Measurements from ENCODE around the gene TRAPPC12.
"Not testable (repeated sequence)": the region's sequence is repeated elsewhere in the genome, so short reads cannot be mapped to it uniquely, and the experiment has no call there.

Gene TRAPPC12

DNA sequence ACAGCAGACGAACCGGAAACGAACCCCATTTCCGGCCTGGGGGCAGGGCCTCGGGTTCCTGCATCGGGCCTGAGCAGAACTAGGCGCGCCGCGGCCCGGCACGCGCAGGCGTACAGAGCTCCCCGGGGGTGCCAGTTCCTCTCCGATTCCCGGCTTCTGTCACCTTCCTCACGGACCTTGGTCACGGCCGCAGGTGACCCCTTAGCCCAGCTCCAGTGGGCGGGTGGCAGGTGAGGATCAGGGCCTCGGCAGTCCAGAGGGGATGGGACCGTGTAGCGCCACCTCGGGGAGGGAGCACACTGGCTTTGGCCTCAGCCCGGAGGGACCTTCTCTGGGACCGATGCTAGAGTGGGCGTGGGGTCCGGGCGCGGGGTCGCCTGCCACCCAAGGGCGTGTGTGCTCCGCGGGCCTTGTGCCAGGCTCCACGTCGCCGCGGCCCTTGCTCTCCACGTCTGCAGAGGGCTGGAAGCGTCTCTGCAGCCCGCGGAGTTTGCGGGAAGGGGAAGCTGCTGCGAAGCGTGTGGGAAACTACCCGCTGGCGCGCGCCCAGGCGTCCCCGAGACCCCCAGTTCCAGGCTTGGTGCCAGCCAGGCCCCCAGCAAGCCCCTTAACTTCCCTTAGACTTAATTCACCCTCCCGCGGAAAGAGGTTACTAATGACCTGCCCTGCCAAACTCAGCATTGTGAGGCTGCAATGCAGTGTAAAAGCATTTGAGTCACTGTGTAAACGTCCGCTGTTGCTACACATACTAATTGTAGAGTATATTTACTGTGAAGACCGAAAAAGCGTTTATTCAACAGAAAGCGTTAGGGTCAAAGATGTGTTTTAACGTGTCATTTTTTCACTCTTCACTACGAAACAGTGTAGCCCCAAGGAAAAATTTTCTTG is at the start of gene TRAPPC12:
Gene TRAPPC12, plus strand, starts transcription at position 48 of the 888 bp plus-strand sequence. CDS start 7,930 bp downstream, outside the sequence.
- peak; percentile 95 for DNase-seq

DNA sequence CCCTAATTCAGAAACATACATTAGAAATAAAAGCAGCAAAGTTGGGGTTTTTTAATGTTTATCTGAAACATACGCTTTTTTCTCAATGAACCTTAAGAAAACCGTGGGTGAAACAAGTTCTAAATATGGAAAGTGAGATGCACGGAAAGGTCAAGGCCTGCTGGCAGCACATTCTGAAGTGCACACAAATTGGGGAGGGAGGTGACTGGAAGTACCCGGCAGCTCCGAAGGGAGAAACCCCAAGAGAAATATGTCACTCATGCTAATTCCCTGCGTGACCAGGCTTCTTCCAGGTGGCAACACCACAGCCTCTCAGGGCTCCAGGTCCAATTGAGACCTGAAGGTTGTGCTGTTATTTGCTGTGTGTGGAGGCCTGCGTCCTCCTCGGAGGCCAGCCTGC is 47.4 kb upstream of the TRAPPC12 start:
- DNase-seq = no peak

DNA sequence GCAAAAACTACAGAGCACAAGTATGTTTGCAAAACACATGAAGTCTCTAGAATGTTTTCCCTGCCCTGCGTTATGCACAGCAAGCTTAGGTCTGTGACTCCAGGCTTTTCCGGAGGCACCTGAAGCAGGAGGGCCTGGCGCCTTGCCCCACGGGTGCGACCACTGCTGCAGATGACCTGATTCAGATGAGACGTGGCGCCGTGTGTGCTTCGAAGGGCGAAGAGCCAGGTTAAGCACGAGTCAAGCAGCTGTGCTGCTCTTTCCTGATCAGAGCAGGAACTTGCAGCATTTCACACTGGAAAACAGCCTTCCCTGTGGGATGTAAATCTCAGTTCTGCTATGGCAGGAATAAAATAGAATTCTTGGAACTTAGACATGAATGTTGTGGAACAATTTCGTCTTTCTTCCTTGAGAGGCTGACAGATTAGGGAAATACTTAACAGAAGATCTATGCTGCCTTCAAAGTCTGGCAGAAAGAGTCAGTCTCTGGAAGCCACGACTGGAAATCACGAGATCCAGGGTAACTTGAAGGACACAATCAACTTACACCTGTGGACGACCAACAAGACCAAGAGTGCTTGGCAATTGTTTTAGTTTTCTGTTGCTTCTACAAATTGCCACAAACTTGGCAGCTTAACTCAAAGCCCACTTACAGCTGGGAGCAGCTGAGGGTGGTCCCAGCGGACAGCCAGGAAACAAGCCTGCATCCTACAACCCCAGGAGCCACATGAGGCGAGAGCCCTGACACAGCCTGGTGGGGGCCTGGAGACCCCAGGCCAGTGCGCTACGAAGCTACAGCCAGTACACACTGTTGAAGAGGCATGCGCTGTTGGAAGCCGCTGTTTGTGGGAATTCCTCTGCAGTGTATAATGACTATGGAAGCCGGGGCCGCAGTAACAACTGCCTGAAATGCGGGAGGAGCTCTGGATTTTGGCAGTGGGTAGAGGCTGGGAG is 44.8 kb upstream of the TRAPPC12 start:
- no peak for DNase-seq

DNA sequence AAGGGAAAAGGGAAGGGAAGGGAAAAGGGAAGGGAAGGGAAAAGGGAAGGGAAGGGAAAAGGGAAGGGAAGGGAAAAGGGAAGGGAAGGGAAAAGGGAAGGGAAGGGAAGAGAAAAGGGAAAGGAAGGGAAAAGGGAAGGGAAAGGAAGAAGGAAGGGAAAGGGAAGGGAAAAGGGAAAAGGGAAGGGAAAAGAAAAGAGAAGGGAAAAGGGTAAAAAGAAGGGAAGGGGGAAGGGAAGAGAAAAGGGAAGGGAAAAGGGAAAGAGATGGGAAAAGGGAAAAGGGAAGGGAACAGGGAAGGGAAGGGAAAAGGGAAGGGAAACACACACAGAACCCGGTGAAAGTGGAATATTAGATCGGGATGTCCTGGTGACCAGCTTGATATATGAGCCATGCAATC is 42.6 kb upstream of the TRAPPC12 start:
- no peak for DNase-seq

DNA sequence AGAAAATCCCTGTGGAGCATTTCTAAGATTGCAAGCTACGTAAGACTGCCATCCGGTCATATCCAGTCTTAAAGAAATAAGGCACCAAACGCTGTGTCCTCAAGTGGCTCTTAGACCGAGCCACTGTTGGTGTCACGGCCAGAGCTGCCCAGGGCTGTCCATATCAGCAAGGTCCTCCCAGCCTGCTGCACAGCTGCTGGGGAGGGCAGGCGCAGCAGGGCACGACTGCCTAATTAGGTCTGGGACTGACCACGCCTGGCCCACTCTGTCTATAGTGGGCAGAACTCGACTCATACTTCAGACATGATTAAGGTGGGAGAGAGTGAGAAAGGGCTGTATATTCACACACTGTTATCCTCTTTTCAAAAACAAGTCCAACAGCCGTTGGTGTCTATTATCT is 41.2 kb upstream of the TRAPPC12 start:
- DNase-seq = no peak

DNA sequence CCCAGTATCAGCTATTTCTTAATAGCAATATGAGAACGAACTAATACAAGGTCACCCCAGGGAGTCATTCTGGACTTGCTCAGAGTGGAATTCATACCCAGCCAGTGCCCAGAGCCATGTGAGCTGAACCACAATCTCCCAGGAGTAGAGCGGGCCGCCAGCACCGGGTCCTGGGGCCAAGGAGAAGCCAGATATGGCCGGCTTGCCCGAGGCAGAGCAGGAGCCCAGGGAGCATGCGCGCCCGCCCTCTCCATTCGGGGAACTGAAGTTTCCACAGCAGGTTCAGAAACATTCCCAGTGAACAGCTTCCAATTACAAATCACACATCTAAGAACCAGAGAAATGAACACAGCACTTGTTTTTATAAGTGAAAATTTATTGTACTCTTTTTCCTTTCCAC is 39.4 kb upstream of the TRAPPC12 start:
- no peak for DNase-seq

DNA sequence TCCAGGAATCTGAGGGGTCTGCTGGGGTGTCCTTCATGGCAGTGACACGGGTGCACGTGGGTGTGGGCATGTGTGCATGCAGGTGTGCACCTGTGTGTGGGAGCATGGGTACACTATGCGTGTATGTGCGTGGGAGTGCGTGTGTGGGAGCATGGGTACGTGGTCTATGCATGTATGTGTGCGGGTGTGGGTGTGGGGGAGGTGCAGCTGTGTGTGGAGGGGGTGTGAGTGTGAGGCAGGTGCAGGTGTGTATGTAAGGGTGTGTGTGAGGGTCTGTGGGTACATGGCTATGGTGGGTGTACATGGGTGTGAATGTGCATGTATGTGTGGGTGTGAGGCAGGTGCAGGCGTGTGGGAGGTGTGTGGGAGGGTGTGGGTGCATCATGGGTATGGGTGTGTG is 38.2 kb upstream of the TRAPPC12 start:
- no peak for DNase-seq

DNA sequence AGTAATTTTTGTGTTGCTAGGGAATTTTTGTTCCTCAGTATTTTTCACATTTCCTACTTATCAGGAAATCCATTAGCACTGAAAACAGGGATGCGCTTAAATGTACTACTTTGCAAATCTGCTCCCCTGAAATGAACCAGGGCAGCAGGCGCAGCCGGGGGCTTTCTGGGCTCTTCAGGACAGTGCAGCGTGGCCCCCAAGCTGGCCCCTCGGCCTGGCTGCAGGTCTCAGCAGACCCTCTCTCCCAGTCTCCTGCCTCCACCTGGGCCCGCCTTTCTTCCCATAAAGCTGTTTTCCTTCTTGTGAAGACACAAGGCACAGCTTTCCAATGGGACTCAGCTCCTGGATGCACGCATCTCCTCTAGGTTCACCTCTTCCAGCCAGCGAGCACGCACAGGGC is 37.2 kb upstream of the TRAPPC12 start:
- DNase-seq = no peak

DNA sequence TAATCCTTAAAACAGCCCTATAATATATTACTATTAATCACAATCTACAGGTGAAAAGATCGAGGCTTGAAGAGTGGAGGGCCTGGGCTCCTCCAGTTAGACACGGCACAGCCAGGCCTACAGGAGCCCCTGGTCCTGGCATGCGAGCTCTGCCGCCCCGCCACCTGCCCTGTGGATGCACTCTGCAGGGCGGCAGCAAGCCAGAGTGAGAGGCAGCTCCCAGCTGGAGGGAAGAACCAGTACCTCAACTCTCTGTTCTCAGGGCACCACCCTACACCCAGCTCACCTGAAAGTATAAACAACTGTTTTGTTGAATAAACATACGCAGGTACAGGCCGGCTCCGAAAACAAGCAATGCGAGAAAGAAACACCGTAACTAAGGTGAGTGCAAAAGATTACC is 36.5 kb upstream of the TRAPPC12 start:
- DNase-seq = no peak

DNA sequence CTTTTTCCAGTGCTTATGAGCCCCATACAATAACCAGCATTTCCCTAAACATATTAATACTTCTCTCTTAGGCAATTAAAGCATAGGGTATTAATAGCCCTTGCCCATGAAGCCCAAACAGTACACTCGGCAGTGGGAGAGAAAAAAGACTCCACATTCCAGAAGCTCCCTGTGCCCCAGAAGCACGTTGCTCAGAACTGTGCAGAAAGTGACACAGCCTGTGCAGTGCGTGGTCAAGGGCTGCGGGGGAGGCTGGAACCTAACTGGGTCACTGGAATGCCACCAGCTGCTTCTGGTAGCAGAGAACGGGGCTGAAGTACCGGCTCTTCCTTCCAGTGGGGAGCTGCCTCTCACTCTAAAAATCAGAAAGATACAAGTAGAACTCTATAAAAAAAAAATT is 34.6 kb upstream of the TRAPPC12 start:
- no peak for DNase-seq

DNA sequence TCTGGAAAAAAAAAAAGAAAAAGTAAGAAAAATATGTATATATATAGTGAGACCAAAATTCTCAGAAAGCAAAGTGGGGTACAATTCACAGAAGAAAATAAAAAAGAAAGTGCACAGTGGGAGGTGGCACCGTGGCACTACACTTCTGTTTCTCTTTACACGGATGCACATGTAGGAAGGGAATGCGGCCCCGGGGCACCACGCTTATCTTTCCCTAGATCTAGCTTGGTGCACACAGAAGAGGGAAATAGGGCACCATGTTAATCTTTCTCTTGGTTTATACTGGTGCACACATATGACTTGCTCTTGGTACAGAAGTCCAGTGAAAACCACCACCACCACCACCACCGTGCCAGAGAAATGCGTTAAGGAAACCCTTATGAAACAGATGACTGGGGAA is 33.9 kb upstream of the TRAPPC12 start:
- no peak for DNase-seq

DNA sequence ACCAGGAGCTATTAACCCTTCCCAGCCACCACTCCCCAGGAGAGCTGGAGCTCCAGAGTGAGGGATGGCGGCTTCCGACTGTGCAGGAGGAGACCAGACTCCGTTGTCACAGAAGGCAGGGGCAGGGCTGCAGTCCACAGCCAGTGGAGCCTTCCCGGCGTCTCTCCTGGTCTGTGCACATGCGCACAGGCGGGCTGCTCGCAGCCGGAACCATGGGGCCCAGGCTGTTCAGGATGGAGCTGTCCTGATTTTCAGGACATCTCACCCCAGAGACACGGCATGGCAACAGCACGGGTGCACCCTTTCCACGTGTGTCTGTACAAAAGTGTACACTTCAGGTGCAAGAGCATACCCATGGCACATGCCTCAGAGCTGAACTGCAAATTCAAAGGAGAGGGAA is 30.7 kb upstream of the TRAPPC12 start:
- DNase-seq = no peak

DNA sequence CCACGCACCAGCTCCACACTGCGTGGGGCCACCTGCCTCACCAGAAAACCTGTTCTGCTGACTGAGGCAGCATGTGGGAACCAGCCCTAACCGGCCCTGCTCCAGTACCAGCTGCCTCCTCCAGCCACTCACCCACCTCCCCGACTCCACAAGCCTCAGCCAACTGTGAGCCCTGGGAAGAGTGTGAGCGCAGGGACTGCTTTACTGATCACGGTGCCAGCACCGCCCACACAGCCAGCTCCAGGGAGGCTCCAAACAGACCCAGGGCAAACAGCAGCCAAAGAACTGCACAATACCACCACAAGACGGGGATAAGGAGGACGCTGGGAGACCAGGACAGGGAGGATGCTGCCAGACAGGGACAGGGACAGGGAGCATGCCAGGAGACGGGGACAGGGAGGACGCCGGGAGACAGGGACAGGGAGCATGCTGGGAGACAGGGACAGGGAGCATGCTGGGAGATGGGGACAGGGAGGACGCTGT is 30.2 kb upstream of the TRAPPC12 start:
- peak; percentile 59 for DNase-seq

DNA sequence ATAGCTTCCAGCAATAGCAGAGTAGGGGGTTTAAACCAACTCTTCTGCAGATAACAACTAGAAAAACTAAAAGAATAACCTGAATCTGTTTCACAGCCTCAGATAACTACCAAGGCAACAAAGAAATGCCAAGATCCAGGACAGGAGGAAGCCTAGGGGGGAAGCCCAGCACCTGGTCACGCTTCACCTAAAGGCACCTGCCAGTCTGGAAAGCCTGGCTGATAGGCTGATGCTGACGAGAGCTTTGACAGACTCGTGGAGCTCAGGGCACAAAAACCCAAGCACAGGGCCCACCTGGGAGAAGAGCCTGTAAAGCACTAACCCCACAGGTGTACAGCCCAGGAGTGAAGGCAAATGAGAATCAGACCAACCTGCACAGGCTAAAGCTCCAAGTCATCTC is 24.5 kb upstream of the TRAPPC12 start:
- no peak for DNase-seq

DNA sequence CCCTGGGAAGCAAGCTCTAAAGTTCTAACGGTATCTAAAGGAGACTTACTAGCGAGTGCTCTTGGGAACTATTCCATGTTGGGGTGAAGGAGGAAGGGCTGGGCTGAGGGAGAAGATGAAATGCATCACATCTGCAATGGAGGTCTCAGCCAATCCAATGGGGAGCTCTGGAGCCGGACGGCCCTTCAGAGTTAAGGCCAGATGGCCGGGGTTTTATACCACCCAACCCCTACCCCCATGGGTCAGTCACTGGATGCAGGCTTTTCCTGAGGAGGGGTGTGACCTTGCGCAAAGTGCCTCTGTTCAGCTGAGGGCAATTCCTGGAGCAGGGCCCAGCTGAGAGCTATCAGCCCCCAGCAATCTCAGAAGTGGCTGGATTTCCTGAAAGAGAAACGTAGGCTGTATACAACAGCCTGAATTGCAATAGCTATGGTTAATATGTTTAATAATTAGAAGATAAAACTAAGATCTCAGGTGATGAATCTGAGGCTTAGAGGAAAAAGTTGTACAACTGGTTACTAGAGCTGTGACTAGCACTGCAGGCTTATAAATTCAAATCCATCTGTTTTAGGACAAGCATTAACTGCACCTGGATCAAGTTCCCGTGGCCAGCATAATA is 23.4 kb upstream of the TRAPPC12 start:
- DNase-seq = no peak

DNA sequence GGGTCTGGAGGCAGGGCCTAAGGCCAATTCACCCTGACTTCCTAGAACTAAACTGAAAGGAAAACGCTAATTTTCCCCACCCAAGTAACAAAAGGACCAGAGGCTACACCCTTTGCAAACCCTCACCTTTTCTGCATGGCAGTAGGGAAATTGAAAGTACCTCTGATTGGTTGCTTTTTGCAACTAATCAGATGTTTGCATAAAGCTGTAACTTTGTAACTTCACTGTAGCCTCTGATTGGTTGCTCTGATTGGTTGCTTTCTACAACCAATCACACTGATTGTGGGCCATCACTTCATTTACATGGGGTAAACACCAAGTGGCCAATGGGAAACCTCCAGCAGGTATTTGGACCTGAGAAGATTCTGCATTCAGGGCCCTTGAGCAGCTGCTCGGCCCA is 22.7 kb upstream of the TRAPPC12 start:
- DNase-seq = no peak

DNA sequence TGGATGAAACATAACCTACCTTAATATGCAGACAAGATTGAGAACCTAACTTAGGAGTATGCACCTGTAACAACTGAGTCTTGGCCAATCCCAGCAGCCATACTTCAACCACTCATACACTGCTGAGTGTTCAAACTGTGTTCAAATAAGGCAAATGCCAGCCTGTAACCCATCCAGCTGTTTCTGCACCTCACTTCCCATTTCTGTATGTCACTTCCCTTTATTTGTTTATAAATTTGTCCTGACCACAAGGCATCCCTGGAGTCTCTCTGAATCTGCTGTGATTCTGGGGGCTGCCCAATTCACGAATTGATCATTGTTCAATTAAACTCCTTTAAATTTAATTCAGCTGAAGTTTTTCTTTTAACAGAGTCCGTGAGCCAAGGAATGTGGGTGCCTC is 22.0 kb upstream of the TRAPPC12 start:
- not testable (repeated sequence) for DNase-seq

DNA sequence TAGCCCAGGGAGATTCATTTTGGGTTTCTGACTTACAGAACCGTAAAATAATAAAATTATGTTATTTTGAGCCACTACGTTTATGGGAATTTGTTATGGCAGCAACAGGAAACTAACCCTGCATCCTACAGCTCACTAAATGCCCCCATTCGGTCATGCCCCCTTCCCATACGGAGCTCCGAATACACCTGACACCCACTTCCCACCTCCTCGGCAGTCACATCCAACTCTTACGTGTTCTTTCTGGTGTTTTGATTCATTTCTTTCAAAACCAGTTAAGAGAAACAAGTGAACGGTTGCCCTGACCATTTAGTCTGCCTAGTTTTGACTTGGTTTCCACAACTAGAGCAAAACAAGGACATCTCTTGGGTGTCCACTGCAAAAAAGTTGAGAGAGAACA is 21.6 kb upstream of the TRAPPC12 start:
- no peak for DNase-seq

DNA sequence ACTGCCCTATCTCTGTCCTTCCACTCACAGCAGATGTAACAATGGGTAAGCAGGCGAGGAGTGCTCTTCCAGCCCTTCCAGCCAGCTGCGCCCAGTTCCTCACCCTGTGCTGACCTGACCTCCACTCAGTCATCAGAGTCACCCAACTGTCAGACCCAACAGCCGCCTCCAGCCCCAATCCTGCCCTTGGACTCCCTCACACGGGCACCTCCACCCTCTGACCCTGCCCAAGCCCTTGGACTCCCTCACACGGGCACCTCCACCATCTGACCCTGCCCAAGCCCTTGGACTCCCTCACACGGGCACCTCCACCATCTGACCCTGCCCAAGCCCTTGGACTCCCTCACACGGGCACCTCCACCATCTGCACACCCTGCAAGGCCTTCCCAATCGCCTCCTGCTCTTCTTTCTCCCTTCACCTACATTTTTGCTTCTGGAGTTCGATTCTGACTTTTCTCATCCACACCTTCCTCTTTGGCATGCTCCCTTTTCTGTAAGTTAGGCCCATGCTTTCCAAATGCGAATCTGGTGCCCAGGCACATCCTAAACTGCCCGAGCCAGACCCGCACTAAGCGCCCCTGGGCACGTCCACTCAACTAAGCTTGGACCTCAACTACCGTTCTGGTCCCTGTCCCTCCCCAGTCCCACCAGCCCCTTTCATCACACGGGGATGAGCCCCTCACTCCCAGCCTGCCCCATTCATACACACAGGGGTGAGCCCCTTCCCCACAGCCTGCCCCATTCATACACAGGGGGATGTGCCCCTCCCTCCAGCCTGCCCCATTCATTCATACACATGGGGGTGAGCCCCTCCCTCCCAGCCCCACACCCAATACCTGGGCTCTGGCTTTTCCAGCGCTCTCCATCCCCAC is 17.7 kb upstream of the TRAPPC12 start:
- DNase-seq = no peak

DNA sequence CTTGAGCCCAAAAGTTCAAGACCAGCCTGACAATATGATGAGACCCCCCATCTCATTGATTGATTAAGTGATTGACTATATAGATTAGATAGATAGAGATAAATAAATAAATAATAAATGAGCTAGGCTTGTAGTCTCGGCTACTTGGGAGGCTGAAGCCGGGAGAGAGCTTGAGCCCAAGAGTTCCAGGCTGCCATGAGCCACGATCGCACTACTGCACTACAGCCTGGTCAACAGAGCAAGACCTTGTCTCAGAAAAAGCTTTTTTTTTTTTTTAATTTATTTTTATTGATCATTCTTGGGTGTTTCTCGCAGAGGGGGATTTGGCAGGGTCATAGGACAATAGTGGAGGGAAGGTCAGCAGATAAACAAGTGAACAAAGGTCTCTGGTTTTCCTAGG is 14.3 kb upstream of the TRAPPC12 start:
- DNase-seq = no peak

DNA sequence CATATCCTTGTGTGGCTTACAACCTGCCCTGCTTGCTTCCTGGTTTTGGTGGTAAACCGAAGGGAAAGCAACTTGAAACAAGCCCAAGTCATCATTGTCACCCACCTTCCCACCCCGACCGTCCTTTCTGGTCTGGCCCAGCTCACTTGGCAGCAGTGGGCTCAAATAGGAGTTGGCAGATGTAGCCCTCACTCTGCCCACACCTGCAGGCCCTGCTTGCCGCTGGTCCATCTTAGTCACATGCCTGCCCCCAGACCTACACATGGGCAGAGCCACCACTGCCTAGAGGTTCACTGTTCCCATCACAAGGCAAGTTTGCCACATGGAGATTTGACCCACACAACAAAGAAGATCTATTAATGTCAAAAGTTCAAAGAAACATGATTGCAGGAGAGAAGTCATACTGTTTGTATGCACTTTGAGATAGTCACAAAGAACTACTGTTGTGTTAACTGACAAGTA is 11.2 kb upstream of the TRAPPC12 start:
- no peak for DNase-seq

Data from NCI-H1694 (cell line).